Measurements from ENCODE around the gene GARIN5A. TPM values are rescaled to one million over a fixed set of nuclear protein-coding genes. Genes with fewer than 3 reads are reported as not detected.

GARIN5A gene
- total RNA-seq, 1 donor = not detected

DNA sequence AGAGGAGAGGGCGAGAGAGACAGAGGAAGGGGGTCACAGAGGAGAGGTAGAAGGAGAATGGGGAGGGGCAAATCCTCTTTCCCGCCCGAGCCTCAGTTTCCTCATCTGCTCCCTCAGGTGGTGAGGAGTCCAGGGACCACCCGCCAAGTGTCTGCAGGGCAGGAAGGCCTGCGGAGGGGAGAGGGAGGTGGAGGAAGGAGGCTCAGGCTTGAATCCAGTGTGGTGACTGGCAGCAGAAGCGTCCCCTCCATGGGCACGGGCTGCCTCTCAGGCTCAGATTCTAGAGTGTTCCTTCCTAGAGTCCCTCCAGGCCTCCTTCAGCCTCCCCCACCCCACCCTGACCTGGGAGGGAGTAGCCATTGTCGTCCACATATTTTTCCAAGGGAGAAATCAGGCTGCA, 16.5 kb upstream of the GARIN5A start:
- no peak for TF ChIP-seq CTCF (IDR thresholded peaks at IDR 0.05; ENCODE audit: insufficient read depth, low read depth, low read length)
- no peak for DNase-seq (ENCODE audit: low read depth)
- no peak overlapping the region for H3K4me3 ChIP-seq (ENCODE audit: low read depth, low read length)

- TF ChIP-seq CTCF (IDR thresholded peaks at IDR 0.05; ENCODE audit: insufficient read depth, low read depth, low read length) = no peak
- H3K4me3 ChIP-seq (ENCODE audit: low read depth, low read length) = no peak overlapping the region
- DNase-seq (ENCODE audit: low read depth) = no peak
Observed at GRCh38 chr19:50492303-50493052, 15.8 kb upstream of the GARIN5A start.

DNA sequence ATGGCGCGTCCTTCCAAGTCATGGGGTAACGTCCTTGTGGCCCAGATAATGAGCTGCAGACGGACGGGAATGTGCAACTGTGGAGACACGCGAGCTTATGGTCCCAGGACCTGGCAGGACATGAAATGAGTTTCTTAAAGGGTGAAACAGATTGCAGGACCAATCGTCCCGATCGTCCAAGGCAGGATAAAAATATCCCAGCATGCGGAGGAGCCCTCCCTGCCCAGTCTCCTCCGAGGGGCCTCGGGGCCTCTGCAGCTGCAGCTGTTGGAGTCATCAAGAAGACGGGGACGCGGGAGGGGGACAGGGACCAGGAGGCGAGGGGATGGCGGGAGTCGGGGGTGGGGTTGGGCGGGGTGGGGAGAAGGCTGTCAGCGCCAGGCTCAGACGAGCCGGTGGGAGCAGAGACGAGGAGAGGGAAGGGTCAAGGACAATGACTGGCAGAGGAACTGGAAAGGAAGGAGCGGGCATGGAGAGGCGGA, 14.4 kb upstream of the GARIN5A start:
- no peak overlapping the region for H3K4me3 ChIP-seq (ENCODE audit: low read depth, low read length)
- DNase-seq (ENCODE audit: low read depth) = no peak
- no peak for TF ChIP-seq CTCF (IDR thresholded peaks at IDR 0.05; ENCODE audit: insufficient read depth, low read depth, low read length)

DNA sequence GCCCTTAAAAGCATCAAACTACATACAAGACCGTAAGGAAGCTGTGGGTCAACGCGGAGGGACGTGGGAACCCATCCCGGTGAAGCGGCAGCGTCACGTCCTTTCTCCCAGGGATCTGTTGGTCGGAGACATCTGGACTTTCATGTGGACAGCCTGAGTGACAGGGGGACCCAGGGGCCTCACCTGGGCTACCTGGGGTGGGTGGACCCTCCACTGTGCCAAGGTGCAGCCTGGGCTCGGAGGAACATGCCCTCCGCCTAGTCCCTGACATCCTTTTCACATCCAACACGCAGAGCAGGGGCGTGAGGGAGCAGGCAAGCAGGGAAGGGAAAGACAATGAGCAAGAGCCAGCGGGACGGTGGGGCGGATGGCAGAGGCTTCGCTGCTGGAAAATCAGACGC, 13.8 kb upstream of the GARIN5A start:
- H3K4me3 ChIP-seq (ENCODE audit: low read depth, low read length) = no peak overlapping the region
- no peak for TF ChIP-seq CTCF (IDR thresholded peaks at IDR 0.05; ENCODE audit: insufficient read depth, low read depth, low read length)
- no peak for DNase-seq (ENCODE audit: low read depth)

DNA sequence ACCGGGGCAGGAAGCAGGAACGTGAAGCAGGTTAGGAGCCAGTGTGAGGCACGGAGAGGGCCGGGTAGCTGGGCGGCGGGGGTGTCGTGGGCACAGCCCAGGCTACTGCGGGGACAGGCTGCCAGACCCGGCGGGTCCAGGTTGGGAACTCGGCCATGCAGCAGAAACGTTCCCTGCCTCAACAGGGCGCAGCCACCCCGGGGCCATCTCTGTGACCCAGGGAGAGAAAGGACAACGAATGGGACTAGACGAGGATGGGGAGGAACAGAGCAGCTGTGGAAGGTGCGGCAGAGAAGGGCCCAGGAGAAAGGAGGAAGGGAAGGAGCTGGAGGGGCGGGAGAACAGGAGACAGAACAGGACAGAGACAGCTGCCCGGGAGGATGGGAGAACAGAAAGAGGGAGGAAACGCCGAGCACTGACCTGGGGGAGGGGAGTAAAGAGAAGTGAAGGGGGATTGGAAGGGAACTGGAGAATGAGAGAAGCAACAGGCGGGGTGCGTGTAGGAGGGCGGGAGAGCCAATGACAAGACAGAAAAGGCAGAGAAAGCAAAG, 12.9 kb upstream of the GARIN5A start:
- H3K4me3 ChIP-seq (ENCODE audit: low read depth, low read length) = no peak overlapping the region
- TF ChIP-seq CTCF (IDR thresholded peaks at IDR 0.05; ENCODE audit: insufficient read depth, low read depth, low read length) = no peak
- DNase-seq (ENCODE audit: low read depth) = no peak

DNA sequence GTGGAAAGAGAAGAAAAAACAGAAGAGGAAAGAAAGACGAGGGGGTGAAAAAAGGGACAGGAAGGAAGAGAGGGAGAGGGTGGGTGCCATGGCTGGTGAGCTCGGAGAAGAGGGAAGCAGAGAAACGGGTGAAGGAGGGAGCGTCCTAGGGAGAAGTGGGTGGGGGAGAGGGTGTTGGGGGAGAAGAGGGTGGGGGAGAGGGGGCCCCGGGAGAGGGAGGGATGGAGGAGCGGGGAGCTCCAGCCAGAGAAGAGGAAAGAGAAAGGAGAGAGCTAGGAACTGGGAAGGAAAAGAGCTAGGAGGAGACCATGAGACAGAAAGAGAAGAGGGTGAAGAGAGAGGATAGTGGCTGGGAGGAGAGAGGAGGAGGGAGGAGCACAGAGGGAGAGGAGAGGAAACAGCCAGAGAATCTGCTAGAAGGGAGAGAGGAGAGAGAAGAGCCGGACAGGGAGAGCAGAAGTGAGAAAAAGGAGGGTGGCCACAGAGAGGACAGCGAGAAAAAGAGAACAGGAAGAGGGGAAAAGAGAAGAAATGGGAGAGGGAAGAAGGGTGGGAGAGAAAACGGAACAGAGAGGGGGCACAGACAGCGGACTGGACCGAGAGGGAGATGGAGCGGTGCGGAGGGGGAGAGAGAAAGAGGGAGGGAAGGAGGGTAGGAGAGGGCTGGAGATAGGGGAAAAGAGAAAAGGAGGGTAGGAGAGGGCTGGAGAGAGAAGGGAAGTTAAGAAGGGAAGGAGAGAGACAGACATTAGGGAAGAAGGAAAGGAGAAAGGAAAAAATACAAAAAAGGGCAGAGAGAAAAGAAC, 11.9 kb upstream of the GARIN5A start:
- H3K4me3 ChIP-seq (ENCODE audit: low read depth, low read length) = no peak overlapping the region
- no peak for DNase-seq (ENCODE audit: low read depth)
- TF ChIP-seq CTCF (IDR thresholded peaks at IDR 0.05; ENCODE audit: insufficient read depth, low read depth, low read length) = no peak
